GM18517 (cell line): ENCODE data around the gene MFGE8.

Experiments used
- ATAC-seq: cut with Tn5 transposase; IDR thresholded peaks from one replicate; pipeline ENCODE4 v1.9.1; 2021; ENCODE audit warnings: mild to moderate bottlenecking, moderate library complexity; ENCODE audit not compliant: unreplicated experiment

Gene MFGE8

GRCh38 chr15:88900309-88900981 is 12.7 kb downstream of the MFGE8 start:
- no peak for ATAC-seq

- no peak for ATAC-seq
These were observed 13.9 kb downstream of the MFGE8 start for GRCh38 chr15:88899251-88899650.

GRCh38 chr15:88898736-88899135 is 14.4 kb downstream of the MFGE8 start:
- ATAC-seq, result no peak

GRCh38 chr15:88897456-88898194 is 15.6 kb downstream of the MFGE8 start:
- no peak for ATAC-seq

DNA sequence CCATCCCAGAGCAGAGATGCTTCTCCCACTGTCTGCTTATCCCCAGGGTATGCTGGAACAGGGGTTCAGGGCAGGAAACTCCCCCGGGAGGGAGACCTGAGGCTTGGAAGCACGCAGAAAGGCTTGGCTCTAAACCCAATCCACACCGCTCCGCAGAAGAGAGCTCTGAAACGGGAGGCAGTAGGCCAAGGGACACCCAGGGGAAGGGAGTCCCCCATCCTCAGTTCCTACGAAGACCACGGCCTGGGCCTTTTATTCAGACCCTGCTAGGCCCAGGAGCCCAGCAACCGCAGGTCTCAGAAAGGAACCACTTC is 16.1 kb downstream of the MFGE8 start:
- ATAC-seq, result no peak

- no peak for ATAC-seq
These were observed 16.7 kb downstream of the MFGE8 start for GRCh38 chr15:88896333-88897033.

GRCh38 chr15:88894819-88895767 is 18.1 kb downstream of the MFGE8 start, which contains the start of gene HAPLN3:
Gene HAPLN3, minus strand, starts transcription at chr15:88895544. Its CDS starts 8,246 bp downstream, at chr15:88887298.
- ATAC-seq, result no peak

GRCh38 chr15:88894348-88894818 is 18.8 kb downstream of the MFGE8 start:
- ATAC-seq, result no peak

- ATAC-seq, result no peak
These were observed 21.5 kb downstream of the MFGE8 start for GRCh38 chr15:88891540-88892254.

DNA sequence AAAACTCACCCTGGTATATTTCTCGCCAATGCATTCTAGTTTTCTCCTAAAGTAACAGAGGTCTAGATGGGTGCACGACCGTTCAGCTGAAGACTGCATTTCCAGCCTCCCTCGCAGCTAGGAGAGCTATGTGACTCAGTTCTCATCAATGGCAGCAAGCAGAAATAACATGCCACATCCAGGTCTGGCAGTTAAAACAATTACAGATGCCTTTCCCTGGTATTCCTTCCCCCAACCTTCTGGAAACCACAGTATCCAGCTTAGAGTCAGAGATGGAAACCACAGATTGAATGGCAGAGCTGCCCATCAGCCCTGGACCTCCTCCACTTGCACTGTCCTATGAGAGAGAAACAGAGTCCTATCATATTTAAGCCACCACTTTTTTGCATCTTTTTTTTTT is 22.7 kb downstream of the MFGE8 start:
- ATAC-seq, result no peak

DNA sequence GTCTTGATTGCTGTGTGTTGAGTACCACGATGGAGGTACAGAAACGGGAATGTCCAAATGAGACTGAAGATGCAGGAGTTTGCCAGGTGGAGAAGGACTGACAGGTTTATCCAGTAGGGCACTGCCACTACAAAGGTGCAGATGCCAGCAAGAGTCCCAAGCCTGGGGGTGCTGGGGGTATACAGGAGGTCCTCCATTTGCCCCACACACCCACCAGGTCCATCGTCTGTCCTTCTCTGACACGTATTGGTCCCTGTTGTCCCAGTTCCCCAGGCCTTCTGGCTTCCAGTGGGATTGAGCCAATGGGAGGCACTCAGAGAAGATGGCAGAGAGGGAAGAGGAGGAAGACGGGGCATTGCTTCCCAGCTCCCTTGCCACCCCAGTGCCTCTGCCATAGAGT is 24.5 kb downstream of the MFGE8 start:
- no peak for ATAC-seq

- ATAC-seq, result no peak
These were observed 26.1 kb downstream of the MFGE8 start for GRCh38 chr15:88887068-88887580.

- ATAC-seq, result no peak
These were observed 30.4 kb downstream of the MFGE8 start for GRCh38 chr15:88882785-88883184.

DNA sequence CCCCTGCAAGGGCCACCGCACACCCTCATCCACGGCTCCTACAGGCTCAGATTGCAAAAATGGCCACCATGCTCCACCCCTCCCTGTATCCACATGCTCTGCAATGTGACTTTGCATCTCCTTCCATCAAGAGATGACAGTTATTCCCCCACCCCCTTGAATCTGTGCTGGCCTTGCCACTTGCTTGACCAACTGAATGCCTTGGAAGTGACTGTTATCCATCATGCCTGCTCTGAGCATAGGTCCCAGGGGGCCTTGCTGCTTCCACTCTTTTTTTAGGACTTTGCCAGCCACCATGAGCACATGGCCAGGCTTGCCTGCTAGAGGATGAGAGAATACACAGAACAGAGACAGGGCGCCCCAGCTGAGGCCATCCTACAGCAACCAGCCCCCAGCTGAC is 31.4 kb downstream of the MFGE8 start:
- ATAC-seq, result no peak

- ATAC-seq, result no peak
These were observed 32.0 kb downstream of the MFGE8 start for GRCh38 chr15:88880944-88881740.

DNA sequence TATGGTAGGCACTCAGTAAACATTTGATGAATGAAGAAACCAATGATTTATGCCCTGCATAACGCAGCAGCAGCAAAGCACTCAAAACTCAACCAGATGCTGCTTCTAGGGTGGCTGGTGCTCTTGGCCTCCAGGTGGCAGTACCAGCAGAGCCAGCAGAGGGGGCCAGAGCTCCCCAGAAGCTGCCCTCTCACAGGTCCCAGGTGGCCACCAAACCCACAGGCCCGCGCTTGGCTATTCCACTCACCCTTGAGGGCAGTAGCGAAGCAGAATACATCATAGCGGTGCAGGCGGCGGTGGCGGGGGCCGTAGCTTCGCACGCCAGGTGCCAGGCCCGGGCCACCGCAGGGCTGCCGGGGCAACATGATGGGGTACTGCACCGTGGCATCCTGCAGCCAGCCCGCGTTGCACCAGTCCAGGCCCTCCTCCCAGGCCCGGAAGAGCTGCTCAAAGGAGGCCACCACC is 34.4 kb downstream of the MFGE8 start:
- no peak for ATAC-seq

GRCh38 chr15:88877906-88878305 is 35.3 kb downstream of the MFGE8 start:
- no peak for ATAC-seq

DNA sequence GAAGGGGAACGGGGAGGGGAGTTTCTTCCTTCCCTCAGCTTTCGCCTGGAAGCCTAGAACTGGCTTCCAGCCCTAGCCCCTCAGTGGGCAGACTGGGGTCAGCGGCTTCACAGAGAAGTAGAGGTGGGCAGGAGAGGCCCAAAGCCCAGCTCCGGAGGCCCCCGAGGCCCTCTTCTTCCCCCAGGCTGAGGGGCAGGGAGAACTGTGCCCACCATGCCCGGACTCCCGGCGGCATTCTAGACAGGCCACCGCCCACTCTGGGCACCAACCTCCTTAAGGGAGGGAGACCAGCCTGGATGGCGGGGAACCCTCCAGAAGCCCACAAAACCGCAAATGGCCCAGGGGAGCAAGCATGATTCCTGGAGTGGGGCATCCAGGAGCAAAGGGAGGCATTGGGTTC is 35.8 kb downstream of the MFGE8 start:
- ATAC-seq, result no peak

- ATAC-seq, result no peak
These were observed 36.6 kb downstream of the MFGE8 start for GRCh38 chr15:88876573-88876972.
